ENCODE measurements around the gene SNX24. TPM values are rescaled to one million over a fixed set of nuclear protein-coding genes. Genes with fewer than 3 reads are reported as not detected.
"Not testable (repeated sequence)": the region's sequence is repeated elsewhere in the genome, so short reads cannot be mapped to it uniquely, and the experiment has no call there.

SNX24 gene
- total RNA-seq, 4 donors from 2014 or later, result 10.7 to 29.9 (median 16.1) TPM

GRCh38 chr5:122972877-122973276, 127.5 kb downstream of the SNX24 start:
- WGBS, 2 donors (ENCODE audit: low coverage in 1 of 2), result 97 to 100% methylated on average over 3 to 4 of the region's 4 CpGs
- intact Hi-C loops (cut with DNase I; ENCODE audit: low total_unique reads) (no loop called here), in situ Hi-C loops (cut with MboI; ENCODE audit: low pct_ligation_motif_present in 1 of 4, low pct_unique_long_range_greater_than_20kb in 1 of 4, low sequenced_read_pairs in 3 of 4) (no loop called here)
- no peak overlapping the region for H3K4me3 ChIP-seq
- TF ChIP-seq POLR2A (IDR thresholded peaks at IDR 0.05), result no peak
- no peaks in the 10 kb centered on the region for H3K27me3 ChIP-seq
- no peak for DNase-seq
- no peaks in the 10 kb centered on the region for H3K36me3 ChIP-seq
- no peaks in the 10 kb centered on the region for H3K4me1 ChIP-seq
- no peaks in the 10 kb centered on the region for H3K9me3 ChIP-seq
- H3K27ac ChIP-seq, result no peak overlapping the region

- intact Hi-C loops (cut with DNase I; ENCODE audit: low total_unique reads); H3K9me3 ChIP-seq; in situ Hi-C loops (cut with MboI; ENCODE audit: low pct_ligation_motif_present in 1 of 4, low pct_unique_long_range_greater_than_20kb in 1 of 4, low sequenced_read_pairs in 3 of 4); H3K4me1 ChIP-seq; H3K27ac ChIP-seq; H3K4me3 ChIP-seq; H3K36me3 ChIP-seq; H3K27me3 ChIP-seq; DNase-seq: not testable (repeated sequence)
- 67 to 100% methylated on average over 1 of the region's 1 CpG for WGBS, 2 donors (ENCODE audit: low coverage in 1 of 2)
Measured at GRCh38 chr5:122973759-122974158, 128.3 kb downstream of the SNX24 start.

- DNase-seq; H3K36me3 ChIP-seq; H3K4me1 ChIP-seq; H3K4me3 ChIP-seq; intact Hi-C loops (cut with DNase I; ENCODE audit: low total_unique reads); in situ Hi-C loops (cut with MboI; ENCODE audit: low pct_ligation_motif_present in 1 of 4, low pct_unique_long_range_greater_than_20kb in 1 of 4, low sequenced_read_pairs in 3 of 4); H3K9me3 ChIP-seq; H3K27ac ChIP-seq; H3K27me3 ChIP-seq: not testable (repeated sequence)
- 96% methylated on average over 3 of the region's 3 CpGs; no CpG with 5 or more reads in 1 of the 2 donors for WGBS, 2 donors (ENCODE audit: low coverage in 1 of 2)
Measured at GRCh38 chr5:122974251-122974650, 128.8 kb downstream of the SNX24 start.

GRCh38 chr5:122977319-122977718, 131.9 kb downstream of the SNX24 start:
- WGBS, 2 donors (ENCODE audit: low coverage in 1 of 2), result 79 to 83% methylated on average over 2 of the region's 2 CpGs
- Histone ChIP-seq H3K27ac (no peak overlapping the region), H3K4me1 (no peaks in the 10 kb centered on the region), H3K27me3 (no peaks in the 10 kb centered on the region), H3K9me3 (no peaks in the 10 kb centered on the region), H3K4me3 (no peak overlapping the region), H3K36me3 (no peaks in the 10 kb centered on the region)
- TF ChIP-seq CTCF (IDR thresholded peaks at IDR 0.05) (no peak), EP300 (IDR thresholded peaks at IDR 0.05; ENCODE audit: low read depth) (no peak), POLR2AphosphoS5 (IDR thresholded peaks at IDR 0.05) (no peak), POLR2A (IDR thresholded peaks at IDR 0.05) (no peak)
- intact Hi-C loops (cut with DNase I; ENCODE audit: low total_unique reads), result no loop called here
- in situ Hi-C loops (cut with MboI; ENCODE audit: low pct_ligation_motif_present in 1 of 4, low pct_unique_long_range_greater_than_20kb in 1 of 4, low sequenced_read_pairs in 3 of 4), result no loop called here
- DNase-seq, result no peak

- Histone ChIP-seq H3K4me3 (no peak overlapping the region), H3K9me3 (no peaks in the 10 kb centered on the region), H3K27ac (no peak overlapping the region), H3K4me1 (no peaks in the 10 kb centered on the region), H3K27me3 (no peaks in the 10 kb centered on the region), H3K36me3 (no peaks in the 10 kb centered on the region)
- TF ChIP-seq EP300 (IDR thresholded peaks at IDR 0.05; ENCODE audit: low read depth) (no peak), POLR2A (IDR thresholded peaks at IDR 0.05) (no peak), CTCF (IDR thresholded peaks at IDR 0.05) (no peak), POLR2AphosphoS5 (IDR thresholded peaks at IDR 0.05) (no peak)
- intact Hi-C loops (cut with DNase I; ENCODE audit: low total_unique reads) (no loop called here), in situ Hi-C loops (cut with MboI; ENCODE audit: low pct_ligation_motif_present in 1 of 4, low pct_unique_long_range_greater_than_20kb in 1 of 4, low sequenced_read_pairs in 3 of 4) (no loop called here)
- no peak for DNase-seq
- WGBS, 2 donors (ENCODE audit: low coverage in 1 of 2), result 73 to 81% methylated on average over 2 of the region's 2 CpGs
Measured at GRCh38 chr5:122978068-122978467, 132.7 kb downstream of the SNX24 start.

- intact Hi-C loops (cut with DNase I; ENCODE audit: low total_unique reads), result no loop called here
- H3K36me3 ChIP-seq, result no peaks in the 10 kb centered on the region
- TF ChIP-seq CTCF (IDR thresholded peaks at IDR 0.05) (no peak), POLR2A (IDR thresholded peaks at IDR 0.05) (no peak), POLR2AphosphoS5 (IDR thresholded peaks at IDR 0.05) (no peak), EP300 (IDR thresholded peaks at IDR 0.05; ENCODE audit: low read depth) (no peak)
- H3K27me3 ChIP-seq, result no peaks in the 10 kb centered on the region
- in situ Hi-C loops (cut with MboI; ENCODE audit: low pct_ligation_motif_present in 1 of 4, low pct_unique_long_range_greater_than_20kb in 1 of 4, low sequenced_read_pairs in 3 of 4), result no loop called here
- H3K4me3 ChIP-seq, result no peak overlapping the region
- no peak for DNase-seq
- H3K9me3 ChIP-seq, result no peaks in the 10 kb centered on the region
- H3K4me1 ChIP-seq, result no peaks in the 10 kb centered on the region
- H3K27ac ChIP-seq, result no peak overlapping the region
- 94 to 98% methylated on average over 5 of the region's 5 CpGs for WGBS, 2 donors (ENCODE audit: low coverage in 1 of 2)
Measured at GRCh38 chr5:122978644-122979297, 133.4 kb downstream of the SNX24 start.
